ENCODE results near the gene BANP.
"Not testable (repeated sequence)": the region's sequence is repeated elsewhere in the genome, so short reads cannot be mapped to it uniquely, and the experiment has no call there.

BANP gene

DNA sequence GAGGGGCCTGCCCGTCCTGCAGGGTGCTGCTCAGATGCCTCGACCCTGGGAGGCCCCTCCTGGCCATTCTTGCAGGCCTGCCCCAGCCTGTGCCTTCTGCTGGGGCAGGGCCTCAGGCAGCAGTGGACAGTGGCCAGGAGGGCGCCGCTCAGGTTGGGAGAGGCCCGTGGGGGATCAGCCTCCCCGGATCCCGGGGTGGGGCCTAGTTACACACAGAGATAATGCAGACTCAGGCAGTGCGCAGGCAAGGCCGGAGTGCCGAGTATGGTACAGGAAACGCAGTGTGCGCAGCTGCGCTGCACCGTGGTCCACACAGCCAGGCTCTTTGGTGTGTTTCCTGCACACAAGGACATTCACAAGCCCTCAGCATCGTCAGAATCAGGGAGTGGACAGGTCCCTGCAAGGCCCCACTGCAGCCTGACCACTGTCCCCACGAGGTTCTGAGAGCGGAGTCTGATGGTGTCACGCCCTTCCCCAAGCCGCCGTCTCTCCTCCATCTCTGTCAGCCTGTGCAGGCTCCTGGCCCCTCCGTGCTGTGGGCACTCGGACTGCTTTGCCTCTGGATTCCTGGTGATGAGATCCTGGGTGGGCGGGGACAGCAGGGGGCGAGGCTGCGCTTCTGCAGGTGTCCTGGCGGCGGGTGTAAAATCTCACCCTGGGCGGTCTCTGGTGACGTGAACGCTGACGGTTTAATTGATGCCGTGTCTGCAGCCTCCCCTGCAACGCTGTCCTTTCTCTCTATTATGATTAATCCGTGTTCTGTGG lies 141.7 kb downstream of the BANP start:
- H3K9ac ChIP-seq (ENCODE audit: low read depth, low read length); H3K4me3 ChIP-seq (ENCODE audit: low read depth, low read length); H3K27me3 ChIP-seq (ENCODE audit: control insufficient read depth, insufficient read depth, low read length); H3K4me1 ChIP-seq (ENCODE audit: control insufficient read depth, insufficient read depth, low read length); H3K9me3 ChIP-seq (ENCODE audit: control insufficient read depth, insufficient read depth, low read length); H3K36me3 ChIP-seq (ENCODE audit: control insufficient read depth, insufficient read depth, low read length); H3K27ac ChIP-seq (ENCODE audit: low read depth, low read length): not testable (repeated sequence)

DNA sequence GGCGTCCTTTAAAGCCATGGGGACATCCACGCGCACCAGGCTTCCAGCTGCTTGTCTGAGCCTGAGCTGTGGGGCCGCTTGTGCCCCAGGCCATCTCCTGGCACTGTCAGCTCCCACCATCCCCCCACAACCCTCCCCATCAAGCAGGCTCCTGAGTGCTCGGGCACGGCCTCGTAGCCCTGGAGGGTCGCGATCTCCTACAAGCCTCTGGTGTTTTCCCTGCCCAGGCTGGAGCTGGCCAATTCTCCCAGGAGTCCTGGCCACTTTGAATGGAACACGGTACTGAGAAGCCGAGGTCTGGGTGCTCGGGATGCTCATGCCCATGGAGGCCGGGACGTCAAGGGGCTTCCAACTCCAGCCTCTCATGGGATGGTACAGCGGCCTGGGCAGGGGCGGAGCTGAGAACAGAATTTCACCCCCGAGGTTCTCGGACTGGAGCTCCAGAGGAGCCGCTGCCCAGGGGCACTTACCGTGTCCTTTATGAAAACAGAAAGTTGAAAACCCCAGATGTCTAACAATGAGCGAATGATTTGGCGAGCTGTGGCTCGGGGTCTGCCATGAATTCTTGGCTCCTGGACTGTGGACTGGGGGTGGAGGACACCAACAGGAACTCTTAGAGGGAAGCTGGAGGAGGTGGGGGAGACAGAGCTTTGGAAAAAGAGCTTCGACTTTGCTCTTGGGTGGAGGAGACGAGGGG lies 142.5 kb downstream of the BANP start:
- not testable (repeated sequence) for H3K27ac ChIP-seq (ENCODE audit: low read depth, low read length); H3K9me3 ChIP-seq (ENCODE audit: control insufficient read depth, insufficient read depth, low read length); H3K4me1 ChIP-seq (ENCODE audit: control insufficient read depth, insufficient read depth, low read length)

DNA sequence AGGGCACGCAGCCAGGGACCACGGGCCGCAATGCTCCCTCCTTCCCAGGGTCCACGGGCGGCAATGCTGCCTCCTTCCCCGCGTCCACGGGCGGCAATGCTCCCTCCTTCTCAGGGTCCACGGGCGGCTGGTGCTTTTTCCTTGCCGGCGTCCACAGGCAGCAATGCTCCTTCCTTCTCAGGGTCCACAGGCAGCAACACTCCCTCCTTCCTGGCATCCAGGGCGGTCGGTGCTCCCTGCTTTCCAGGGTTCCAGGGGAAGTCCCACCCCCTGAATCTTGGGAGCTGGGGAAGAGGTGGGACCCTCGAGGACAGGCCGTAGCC lies 143.0 kb downstream of the BANP start:
- not testable (repeated sequence) for H3K9me3 ChIP-seq (ENCODE audit: control insufficient read depth, insufficient read depth, low read length); H3K9ac ChIP-seq (ENCODE audit: low read depth, low read length); H3K36me3 ChIP-seq (ENCODE audit: control insufficient read depth, insufficient read depth, low read length); H3K27ac ChIP-seq (ENCODE audit: low read depth, low read length); H3K4me1 ChIP-seq (ENCODE audit: control insufficient read depth, insufficient read depth, low read length); H3K4me3 ChIP-seq (ENCODE audit: low read depth, low read length); H3K27me3 ChIP-seq (ENCODE audit: control insufficient read depth, insufficient read depth, low read length)

More for the DNA sequence above, 142.5 kb downstream of the BANP start:
- H3K9ac ChIP-seq (ENCODE audit: low read depth, low read length); H3K27me3 ChIP-seq (ENCODE audit: control insufficient read depth, insufficient read depth, low read length); H3K36me3 ChIP-seq (ENCODE audit: control insufficient read depth, insufficient read depth, low read length); H3K4me3 ChIP-seq (ENCODE audit: low read depth, low read length): not testable (repeated sequence)

DNA sequence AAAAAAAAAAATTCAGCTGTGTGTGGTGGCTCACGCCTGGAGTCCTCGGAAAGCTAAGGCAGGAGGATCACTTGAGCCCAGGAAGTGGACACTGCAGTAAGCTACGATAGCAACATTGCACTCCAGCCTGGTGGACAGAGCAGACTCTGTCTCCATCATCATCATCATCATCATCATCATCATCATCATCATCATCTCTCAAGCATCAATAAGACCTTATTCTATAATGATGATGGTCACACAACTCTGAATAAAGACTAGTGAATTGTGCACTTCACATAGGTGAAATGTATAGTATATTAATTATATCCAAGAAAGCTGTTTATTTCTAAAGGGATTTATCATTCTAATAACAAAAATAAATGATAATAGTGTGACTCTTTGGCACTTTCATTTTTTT lies 143.7 kb downstream of the BANP start:
- H3K9ac ChIP-seq (ENCODE audit: low read depth, low read length); H3K4me1 ChIP-seq (ENCODE audit: control insufficient read depth, insufficient read depth, low read length); H3K4me3 ChIP-seq (ENCODE audit: low read depth, low read length); H3K9me3 ChIP-seq (ENCODE audit: control insufficient read depth, insufficient read depth, low read length); H3K27ac ChIP-seq (ENCODE audit: low read depth, low read length); H3K27me3 ChIP-seq (ENCODE audit: control insufficient read depth, insufficient read depth, low read length); H3K36me3 ChIP-seq (ENCODE audit: control insufficient read depth, insufficient read depth, low read length): not testable (repeated sequence)

DNA sequence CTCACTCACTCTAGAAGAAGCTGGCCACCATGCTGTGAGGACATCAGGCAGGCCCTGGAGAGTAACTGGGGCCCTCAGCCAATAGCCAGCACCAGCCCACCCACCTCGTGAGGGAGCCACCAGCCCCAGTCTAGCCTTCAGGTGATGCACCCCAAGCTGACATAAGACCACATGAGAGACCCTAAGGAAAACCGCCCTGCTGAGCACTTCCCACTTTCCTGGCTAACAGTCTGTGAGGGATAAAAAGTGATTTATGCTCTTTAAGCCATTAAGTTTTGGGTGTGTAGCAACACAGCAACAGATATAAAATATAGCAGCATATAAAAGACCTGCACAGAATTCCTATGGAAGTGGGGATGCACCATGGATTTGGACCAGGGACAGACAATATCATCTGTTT lies 145.4 kb downstream of the BANP start:
- not testable (repeated sequence) for H3K4me1 ChIP-seq (ENCODE audit: control insufficient read depth, insufficient read depth, low read length); H3K27ac ChIP-seq (ENCODE audit: low read depth, low read length); H3K9me3 ChIP-seq (ENCODE audit: control insufficient read depth, insufficient read depth, low read length); H3K27me3 ChIP-seq (ENCODE audit: control insufficient read depth, insufficient read depth, low read length); H3K36me3 ChIP-seq (ENCODE audit: control insufficient read depth, insufficient read depth, low read length); H3K9ac ChIP-seq (ENCODE audit: low read depth, low read length); H3K4me3 ChIP-seq (ENCODE audit: low read depth, low read length)

DNA sequence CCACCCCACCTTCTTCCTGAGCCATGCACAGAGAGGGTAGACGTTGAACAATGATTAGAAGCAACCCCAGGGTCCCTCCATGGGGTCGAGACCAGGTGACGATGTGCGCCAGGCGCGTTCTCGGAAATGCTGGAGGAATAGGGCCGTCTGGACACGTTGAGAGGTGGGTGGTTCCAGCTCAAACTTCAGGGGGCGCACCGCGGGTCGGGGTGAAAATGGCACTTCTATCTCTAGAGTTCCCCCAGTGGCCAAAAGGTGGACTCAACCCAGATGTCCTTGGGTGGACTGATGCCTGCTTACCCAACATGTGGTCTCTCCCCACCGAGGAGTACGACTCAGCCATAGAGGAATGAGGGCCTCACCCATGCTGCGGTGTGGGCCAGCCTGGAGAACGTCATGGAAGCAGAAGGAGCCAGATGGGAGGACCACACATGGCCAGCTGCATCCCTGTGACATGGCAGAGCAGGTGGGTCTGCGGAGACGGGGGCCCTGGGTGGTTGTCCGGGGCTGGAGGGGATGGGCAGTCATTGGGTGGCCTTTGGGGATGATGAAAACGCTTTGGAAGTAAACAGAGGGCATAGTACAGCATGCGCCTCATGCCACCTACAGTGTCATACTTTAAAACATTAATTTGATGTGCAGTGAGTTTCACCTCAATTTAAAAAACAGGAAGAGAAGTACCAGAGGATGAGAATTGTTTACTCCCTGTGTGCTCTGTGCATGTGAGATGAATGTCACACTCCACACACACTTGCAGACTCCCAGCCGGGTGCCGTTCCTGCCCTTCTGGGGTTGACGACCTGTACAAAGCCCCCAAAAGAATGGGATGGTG lies 147.7 kb downstream of the BANP start:
- not testable (repeated sequence) for H3K4me1 ChIP-seq (ENCODE audit: control insufficient read depth, insufficient read depth, low read length); H3K36me3 ChIP-seq (ENCODE audit: control insufficient read depth, insufficient read depth, low read length); H3K9ac ChIP-seq (ENCODE audit: low read depth, low read length); H3K27me3 ChIP-seq (ENCODE audit: control insufficient read depth, insufficient read depth, low read length); H3K27ac ChIP-seq (ENCODE audit: low read depth, low read length); H3K9me3 ChIP-seq (ENCODE audit: control insufficient read depth, insufficient read depth, low read length); H3K4me3 ChIP-seq (ENCODE audit: low read depth, low read length)

DNA sequence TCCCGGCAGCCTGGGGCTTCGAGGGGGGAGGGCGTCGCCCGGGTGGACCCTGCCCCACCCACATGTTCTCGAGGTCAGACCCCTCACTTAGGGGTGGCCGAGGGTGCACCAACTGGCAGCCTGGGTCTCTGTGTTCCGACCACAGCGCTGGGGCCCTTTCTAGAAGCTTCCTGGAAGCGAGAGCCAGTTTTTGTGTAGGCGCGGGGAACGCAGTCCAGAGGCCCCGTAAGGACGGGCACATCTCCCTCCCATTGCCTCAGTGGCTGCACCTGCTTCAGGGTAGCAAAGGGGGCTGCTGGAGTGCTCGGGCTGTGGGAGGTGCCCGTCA lies 148.3 kb downstream of the BANP start:
- Histone ChIP-seq H3K4me1 (ENCODE audit: control insufficient read depth, insufficient read depth, low read length) (no peaks in the 10 kb centered on the region), H3K9me3 (ENCODE audit: control insufficient read depth, insufficient read depth, low read length) (peaks cover 4% of the 10 kb centered on the region; the same call in 1 of the 2 replicates), H3K4me3 (ENCODE audit: low read depth, low read length) (no peak overlapping the region), H3K27ac (ENCODE audit: low read depth, low read length) (no peak overlapping the region), H3K36me3 (ENCODE audit: control insufficient read depth, insufficient read depth, low read length) (no peaks in the 10 kb centered on the region), H3K9ac (ENCODE audit: low read depth, low read length) (no peak overlapping the region), H3K27me3 (ENCODE audit: control insufficient read depth, insufficient read depth, low read length) (no peaks in the 10 kb centered on the region)

DNA sequence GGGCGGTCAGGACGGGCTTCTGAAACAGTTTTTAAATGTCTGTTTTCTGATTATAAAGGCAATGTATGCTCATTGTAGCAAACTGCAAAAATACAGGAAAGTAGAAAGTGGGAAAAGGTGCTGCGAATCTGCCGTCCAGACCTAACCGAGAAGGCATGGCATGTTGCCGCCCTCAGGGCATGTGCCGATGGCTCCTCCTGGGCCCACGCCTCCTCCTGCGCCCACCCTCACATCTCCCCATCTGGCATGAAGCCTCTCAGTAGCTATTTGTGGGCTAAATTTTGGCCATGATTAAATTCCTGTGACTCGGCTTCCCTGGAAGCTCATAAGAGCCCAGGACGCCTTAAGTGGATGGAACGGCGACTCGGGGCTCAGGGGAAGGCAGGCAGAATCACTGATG lies 148.7 kb downstream of the BANP start:
- not testable (repeated sequence) for H3K4me3 ChIP-seq (ENCODE audit: low read depth, low read length); H3K9me3 ChIP-seq (ENCODE audit: control insufficient read depth, insufficient read depth, low read length); H3K27ac ChIP-seq (ENCODE audit: low read depth, low read length)

DNA sequence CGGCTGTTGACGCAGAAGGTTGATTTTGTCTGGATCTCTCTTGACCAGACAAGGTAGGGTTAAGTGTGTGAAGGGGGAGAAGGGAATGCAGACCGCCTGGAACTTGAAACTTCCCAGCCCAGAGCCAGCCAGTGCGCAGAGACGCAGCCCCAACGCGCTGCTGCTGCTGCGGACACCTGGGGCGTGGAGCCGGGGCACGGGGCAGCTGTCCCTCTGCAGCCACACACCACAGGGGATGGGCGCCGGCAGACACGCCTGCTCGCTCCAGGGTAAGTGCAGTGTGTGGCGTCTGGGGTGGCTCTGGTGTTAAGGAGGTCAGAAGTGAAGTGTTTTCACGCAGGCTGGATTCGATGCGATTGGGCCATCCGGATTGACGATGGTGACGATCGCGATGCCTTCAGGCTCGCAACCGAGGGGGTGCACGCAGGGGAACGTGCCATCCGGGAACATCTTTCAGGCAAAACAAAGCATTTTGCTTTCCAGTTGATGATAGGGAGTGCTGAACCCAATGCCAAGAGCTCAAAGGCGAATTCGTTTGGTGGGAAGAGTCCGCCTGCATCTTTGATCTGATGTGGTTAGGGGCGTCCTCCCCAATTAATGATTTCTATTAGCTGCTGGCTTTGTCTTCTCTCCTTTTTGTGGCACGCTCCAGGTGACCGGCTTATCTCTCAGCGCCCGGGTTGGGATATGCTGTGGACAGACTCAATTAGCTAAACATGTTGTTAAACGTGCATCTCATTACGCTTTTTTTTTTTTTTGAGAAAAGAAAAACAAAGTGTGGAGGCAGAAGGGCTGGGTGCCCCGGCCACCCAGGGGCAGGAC lies 149.8 kb downstream of the BANP start:
- H3K27me3 ChIP-seq (ENCODE audit: control insufficient read depth, insufficient read depth, low read length); H3K9ac ChIP-seq (ENCODE audit: low read depth, low read length); H3K4me3 ChIP-seq (ENCODE audit: low read depth, low read length); H3K27ac ChIP-seq (ENCODE audit: low read depth, low read length); H3K9me3 ChIP-seq (ENCODE audit: control insufficient read depth, insufficient read depth, low read length); H3K4me1 ChIP-seq (ENCODE audit: control insufficient read depth, insufficient read depth, low read length); H3K36me3 ChIP-seq (ENCODE audit: control insufficient read depth, insufficient read depth, low read length): not testable (repeated sequence)

More for the DNA sequence above, 148.7 kb downstream of the BANP start:
- H3K27me3 ChIP-seq (ENCODE audit: control insufficient read depth, insufficient read depth, low read length); H3K9ac ChIP-seq (ENCODE audit: low read depth, low read length); H3K36me3 ChIP-seq (ENCODE audit: control insufficient read depth, insufficient read depth, low read length); H3K4me1 ChIP-seq (ENCODE audit: control insufficient read depth, insufficient read depth, low read length): not testable (repeated sequence)

DNA sequence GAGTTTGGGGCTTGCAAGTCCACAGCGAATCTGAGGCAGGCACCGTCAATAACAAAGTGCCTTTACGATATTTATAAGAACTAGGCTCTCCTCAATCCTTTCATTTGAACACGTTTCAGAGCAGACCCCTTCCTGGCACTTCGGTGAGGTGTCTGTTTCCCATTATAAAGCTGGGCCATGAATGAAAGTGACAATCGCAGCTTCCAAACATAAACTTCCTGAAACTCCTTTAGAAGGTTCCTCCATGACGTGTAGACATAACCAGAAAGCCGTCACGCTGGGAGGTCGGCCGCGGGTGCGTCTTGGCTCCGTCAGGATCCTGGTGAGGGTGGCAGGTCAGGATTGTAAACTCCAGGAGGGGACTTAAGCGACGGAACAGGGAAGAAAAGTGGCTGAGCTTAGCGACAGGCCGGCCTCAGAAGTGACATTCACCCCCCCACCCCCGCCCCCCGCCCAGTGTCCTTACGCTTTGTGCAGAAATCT lies 150.4 kb downstream of the BANP start:
- not testable (repeated sequence) for H3K9me3 ChIP-seq (ENCODE audit: control insufficient read depth, insufficient read depth, low read length); H3K4me3 ChIP-seq (ENCODE audit: low read depth, low read length); H3K27ac ChIP-seq (ENCODE audit: low read depth, low read length); H3K27me3 ChIP-seq (ENCODE audit: control insufficient read depth, insufficient read depth, low read length); H3K36me3 ChIP-seq (ENCODE audit: control insufficient read depth, insufficient read depth, low read length); H3K9ac ChIP-seq (ENCODE audit: low read depth, low read length); H3K4me1 ChIP-seq (ENCODE audit: control insufficient read depth, insufficient read depth, low read length)
